GM12878 (cell line): ENCODE measurements around the gene JADE3. TPM values are rescaled to one million over a fixed set of nuclear protein-coding genes. Genes with fewer than 3 reads are reported as not detected.

Source experiments
- ATAC-seq: fragments of 200-7000 bp; cut with Tn5 transposase; 3 replicates; pipeline ENCODE4 v1.9.1; 2020; ENCODE audit warnings: mild to moderate bottlenecking, moderate library complexity
- BruUV-seq: library from RNA; stranded (reverse); fragments of 400-500 nt; replicated peaks from 2 replicates; lab custom pipeline; 2021; lab: Mats Ljungman, UMichigan
- CTCF ChIA-PET: fragments of 300-600 bp; sonication (Branson Sonifier 250); formaldehyde crosslinking; extraction: SDS; loops from one replicate; lab custom pipeline; 2021; ENCODE audit warnings: inconsistent platforms; lab: Yijun Ruan, JAX
- POLR2A ChIA-PET: fragments of 350-600 bp; formaldehyde crosslinking; extraction: SDS; loops from one replicate; lab custom pipeline; 2021; ENCODE audit warnings: inconsistent platforms; lab: Charles Lee
- RAD21 ChIA-PET: fragments of 300-600 bp; sonication (Branson Sonifier 250); formaldehyde crosslinking; loops from one replicate; lab custom pipeline; 2023; ENCODE audit warnings: antibody characterized with exemption; ENCODE audit not compliant: unreplicated experiment; lab: Charles Lee
- SMC1A ChIA-PET: fragments of 300-600 bp; sonication (Branson Sonifier 250); formaldehyde crosslinking; loops from one replicate; lab custom pipeline; 2023; ENCODE audit not compliant: unreplicated experiment, uncharacterized antibody; lab: Charles Lee
- DNase-seq: peaks from one replicate; pipeline ENCODE4 v3.0.0-alpha.2; 2011; ENCODE audit warnings: low read depth, low spot score
- FAIRE-seq: peaks from 3 replicates; lab custom pipeline; 2011; peaks lifted over from hg19 to GRCh38; lab: Jason Lieb, UNC
- H2AFZ ChIP-seq: 2 replicates; pipeline ENCODE4 v1.6.0; 2011; ENCODE audit warnings: low read depth, low read length, control low read depth; ENCODE audit not compliant: control insufficient read depth
- H3K27ac ChIP-seq: 2 replicates; pipeline ENCODE4 v1.5.1; 2011; ENCODE audit warnings: control low read depth; ENCODE audit not compliant: control insufficient read depth, insufficient read depth
- H3K27me3 ChIP-seq, 2 experiments: replicated peaks in 1 of 2; 2 replicates each; pipeline versions ENCODE4 v1.6.0 to v1.6.1; 2011; ENCODE audit warnings: low read length in 1 of 2; ENCODE audit not compliant: control insufficient read depth in 2 of 2, insufficient read depth in 2 of 2
- H3K36me3 ChIP-seq, 2 experiments: 2 replicates each; pipeline ENCODE4 v1.5.1; 2011; ENCODE audit warnings: low read length in 1 of 2; ENCODE audit not compliant: control insufficient read depth in 2 of 2, insufficient read depth in 2 of 2
- H3K4me1 ChIP-seq: 2 replicates; pipeline ENCODE4 v1.6.1; 2011; ENCODE audit warnings: mild to moderate bottlenecking, low read length, moderate library complexity, mixed read lengths; ENCODE audit not compliant: control insufficient read depth, insufficient read depth
- H3K4me2 ChIP-seq: 2 replicates; pipeline ENCODE4 v1.6.0; 2011; ENCODE audit warnings: control low read depth; ENCODE audit not compliant: control insufficient read depth, insufficient read depth
- H3K4me3 ChIP-seq: fragments of 200-600 bp; sonication (generic); 2 replicates; pipeline ENCODE4 v1.5.1; 2016
- H3K79me2 ChIP-seq: 2 replicates; pipeline ENCODE4 v1.6.0; 2011; ENCODE audit warnings: low read length; ENCODE audit not compliant: control insufficient read depth, insufficient read depth
- H3K9ac ChIP-seq: 2 replicates; pipeline ENCODE4 v1.8.0; 2011; ENCODE audit warnings: low read length, control low read depth, mixed read lengths; ENCODE audit not compliant: control insufficient read depth, insufficient read depth
- H3K9me3 ChIP-seq: replicated peaks from 3 replicates; pipeline ENCODE4 v1.5.1; 2011; ENCODE audit warnings: mild to moderate bottlenecking, low read length; ENCODE audit not compliant: control insufficient read depth, insufficient read depth
- H4K20me1 ChIP-seq: 2 replicates; pipeline ENCODE4 v1.6.0; 2011; ENCODE audit not compliant: control insufficient read depth, insufficient read depth
- ATF3 ChIP-seq: IDR thresholded peaks from 2 replicates; pipeline ENCODE4 v1.6.1; 2011; ENCODE audit warnings: low read depth, mild to moderate bottlenecking, low read length, moderate library complexity, borderline replicate concordance; ENCODE audit errors: extremely low read depth
- CBX5 ChIP-seq: sonication (generic); IDR thresholded peaks from 2 replicates; pipeline ENCODE4 v1.6.1; 2016; ENCODE audit warnings: low read depth, moderate library complexity, mild to moderate bottlenecking, inconsistent platforms
- DPF2 ChIP-seq: fragments of 450-650 bp; IDR thresholded peaks from 2 replicates; pipeline ENCODE4 v1.6.1; 2017; ENCODE audit warnings: mild to moderate bottlenecking
- EGR1 ChIP-seq, 2 experiments: IDR thresholded peaks; 1 replicate in 1 of 2; 2 replicates in 1 of 2; pipeline ENCODE4 v1.6.1; 2011 to 2012; ENCODE audit warnings: low read depth in 2 of 2, low read length in 2 of 2, borderline replicate concordance in 1 of 2, mild to moderate bottlenecking in 1 of 2, moderate library complexity in 1 of 2
- EP300 ChIP-seq, 2 experiments: fragments of 150-350 bp in 1 of 2; IDR thresholded peaks; 2 replicates each; pipeline ENCODE4 v1.6.1; 2011 to 2012; ENCODE audit warnings: low read depth in 2 of 2, low read length in 2 of 2, borderline replicate concordance in 1 of 2, improper control_type of control experiment in 1 of 2, inconsistent platforms in 1 of 2; ENCODE audit not compliant: control insufficient read depth in 1 of 2
- GABPA ChIP-seq: IDR thresholded peaks from 2 replicates; pipeline ENCODE4 v1.6.1; 2014; ENCODE audit warnings: antibody characterized with exemption, low read depth, mild to moderate bottlenecking, inconsistent platforms
- IKZF2 ChIP-seq, 2 experiments: fragments of 450-650 bp; IDR thresholded peaks; 2 replicates each; pipeline ENCODE4 v1.6.1; 2017; ENCODE audit warnings: mild to moderate bottlenecking in 2 of 2, moderate library complexity in 2 of 2
- IRF3 ChIP-seq: fragments of 450-650 bp; IDR thresholded peaks from 2 replicates; pipeline ENCODE4 v1.6.1; 2014; ENCODE audit warnings: mild to moderate bottlenecking
- MTA2 ChIP-seq: fragments of 450-650 bp; IDR thresholded peaks from 2 replicates; pipeline ENCODE4 v1.6.1; 2016; ENCODE audit warnings: low read depth, mild to moderate bottlenecking, moderate library complexity
- PML ChIP-seq: IDR thresholded peaks from 2 replicates; pipeline ENCODE4 v1.6.1; 2012; ENCODE audit warnings: low read length, inconsistent platforms
- RB1 ChIP-seq: fragments of 450-650 bp; formaldehyde crosslinking; IDR thresholded peaks from 2 replicates; pipeline ENCODE4 v1.6.1; 2017; ENCODE audit warnings: mild to moderate bottlenecking, borderline replicate concordance
- RBBP5 ChIP-seq: fragments of 200-600 bp; sonication (generic); conservative IDR thresholded peaks from 2 replicates; pipeline ENCODE4 v1.6.1; 2016
- RELA ChIP-seq: fragments of 450-650 bp; IDR thresholded peaks from 2 replicates; pipeline ENCODE4 v1.8.0; 2014; ENCODE audit warnings: borderline replicate concordance; ENCODE audit not compliant: partially characterized antibody
- RFX5 ChIP-seq: IDR thresholded peaks from 2 replicates; pipeline ENCODE4 v1.6.1; 2011; ENCODE audit warnings: low read depth, low read length, improper control_type of control experiment
- SIN3A ChIP-seq: IDR thresholded peaks from 2 replicates; pipeline ENCODE4 v1.6.1; 2012; ENCODE audit warnings: low read depth, low read length, improper control_type of control experiment
- ZNF24 ChIP-seq: fragments of 450-650 bp; IDR thresholded peaks from 2 replicates; pipeline ENCODE4 v1.6.1; 2017; ENCODE audit warnings: antibody characterized with exemption, mild to moderate bottlenecking
- ZNF622 ChIP-seq: fragments of 450-650 bp; IDR thresholded peaks from 2 replicates; pipeline ENCODE4 v1.6.1; 2017; ENCODE audit warnings: mild to moderate bottlenecking, inconsistent platforms
- WGBS: methylation state at CpG from one replicate; pipeline ENCODE4 v1.1.6; 2016; ENCODE audit warnings: low lambda C conversion rate; ENCODE audit not compliant: insufficient replicate concordance, insufficient coverage; ENCODE audit errors: missing lambda C conversion rate; 5-methylcytosine and 5-hydroxymethylcytosine counted together
- in situ Hi-C: fragments of 300-500 bp; cut with MboI; formaldehyde crosslinking; loops from 9 replicates; pipeline ENCODE4 v1.14.3; 2018; ENCODE audit warnings: mixed read lengths
- intact Hi-C: fragments of 100-400 bp; cut with micrococcal nuclease; formaldehyde crosslinking; loops from one replicate; pipeline ENCODE4 v1.14.2; 2022; ENCODE audit not compliant: unreplicated experiment
- polyA plus RNA-seq, 11 experiments: library from polyadenylated mRNA; depleted of rRNA in 4 of 11; unstranded in 6 of 11; stranded (reverse) in 5 of 11; fragments of >200 nt; fragmentation: Nextera tagmentation in 4 of 11; fragmentation: Illumina TruSeq in 1 of 11; extraction: Ambion mirVana in 4 of 11; extraction: Trizol in 1 of 11; gene quantifications; 1 replicate in 1 of 11; 2 replicates in 10 of 11; pipeline versions ENCODE4 v1.2.1 to v1.2.3, GENCODE V29; 2011 to 2016; ENCODE audit warnings: inconsistent platforms in 2 of 11, missing spikeins in 2 of 11, low read depth in 1 of 11
- total RNA-seq, 4 experiments: library from RNA; depleted of rRNA in 3 of 4; stranded (reverse); fragments of >200 nt in 3 of 4; fragmentation: Illumina TruSeq in 1 of 4; extraction: Trizol in 1 of 4; gene quantifications; 2 replicates each; pipeline versions ENCODE4 v1.2.1 to v1.2.3, GENCODE V29; 2013 to 2021
- TF ChIP-seq, protein P1 (sequence below): fragments of 450-650 bp; IDR thresholded peaks from 2 replicates; pipeline ENCODE4 v1.6.1; 2018; ENCODE audit warnings: borderline replicate concordance, mild to moderate bottlenecking; ENCODE audit not compliant: partially characterized antibody

JADE3 gene
- total and polyA plus RNA-seq, 10 of the 15 experiments (the other 5 are each of a cell fraction or from before 2014, with no cell fraction given): 0.06 to 13.0 (median 0.65) TPM

DNA sequence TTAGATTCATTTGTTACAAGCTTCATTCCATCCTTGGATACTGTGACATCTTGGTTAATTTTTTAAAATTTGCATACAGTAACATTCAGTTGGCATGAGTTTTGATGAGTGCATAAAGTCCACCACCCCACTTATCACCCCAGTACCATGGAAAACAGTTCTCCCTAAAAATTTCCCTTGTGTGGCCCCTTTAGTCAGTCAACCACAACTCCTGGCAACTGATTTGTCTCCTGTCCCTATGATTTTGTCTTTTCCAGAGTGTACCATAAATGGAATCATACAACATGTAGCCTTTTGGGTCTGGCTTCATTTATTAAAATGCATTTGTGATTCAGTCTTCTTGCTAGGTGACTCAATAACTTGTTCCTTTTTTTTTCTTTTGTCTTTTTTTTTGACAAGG lies 45.5 kb upstream of the JADE3 start (continued):
- TF ChIP-seq, protein P1, sequence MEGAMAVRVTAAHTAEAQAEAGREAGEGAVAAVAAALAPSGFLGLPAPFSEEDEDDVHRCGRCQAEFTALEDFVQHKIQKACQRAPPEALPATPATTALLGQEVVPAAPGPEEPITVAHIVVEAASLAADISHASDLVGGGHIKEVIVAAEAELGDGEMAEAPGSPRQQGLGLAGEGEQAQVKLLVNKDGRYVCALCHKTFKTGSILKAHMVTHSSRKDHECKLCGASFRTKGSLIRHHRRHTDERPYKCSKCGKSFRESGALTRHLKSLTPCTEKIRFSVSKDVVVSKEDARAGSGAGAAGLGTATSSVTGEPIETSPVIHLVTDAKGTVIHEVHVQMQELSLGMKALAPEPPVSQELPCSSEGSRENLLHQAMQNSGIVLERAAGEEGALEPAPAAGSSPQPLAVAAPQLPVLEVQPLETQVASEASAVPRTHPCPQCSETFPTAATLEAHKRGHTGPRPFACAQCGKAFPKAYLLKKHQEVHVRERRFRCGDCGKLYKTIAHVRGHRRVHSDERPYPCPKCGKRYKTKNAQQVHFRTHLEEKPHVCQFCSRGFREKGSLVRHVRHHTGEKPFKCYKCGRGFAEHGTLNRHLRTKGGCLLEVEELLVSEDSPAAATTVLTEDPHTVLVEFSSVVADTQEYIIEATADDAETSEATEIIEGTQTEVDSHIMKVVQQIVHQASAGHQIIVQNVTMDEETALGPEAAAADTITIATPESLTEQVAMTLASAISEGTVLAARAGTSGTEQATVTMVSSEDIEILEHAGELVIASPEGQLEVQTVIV: no peak
- TF ChIP-seq ATF3 (no peak), RBBP5 (no peak), IRF3 (no peak)
- TF ChIP-seq, all 136 proteins: peak for 0

DNA sequence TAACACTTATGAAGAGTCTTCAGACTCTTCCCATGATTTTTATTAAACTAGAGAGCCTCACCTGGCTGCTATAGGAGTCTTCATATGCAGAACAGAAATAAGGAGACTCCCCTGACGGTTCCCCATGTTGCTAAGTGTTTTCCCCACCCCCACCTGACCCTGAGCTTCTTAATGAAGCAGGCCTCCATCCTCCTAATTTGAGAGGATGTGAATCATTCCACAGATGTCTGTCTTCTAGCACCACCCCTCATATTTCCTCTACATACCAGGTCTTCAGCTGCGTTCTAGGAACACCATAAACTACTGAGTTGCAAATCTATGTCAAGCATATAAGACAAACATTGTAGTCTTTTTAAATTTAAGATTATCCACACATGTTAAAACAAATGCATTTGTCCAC lies 38.5 kb upstream of the JADE3 start:
- Histone ChIP-seq H3K79me2 (no peaks in the 10 kb centered on the region), H3K27me3 (no peaks in the 10 kb centered on the region), H2AFZ (no peak overlapping the region), H3K36me3 (no peaks in the 10 kb centered on the region), H4K20me1 (no peaks in the 10 kb centered on the region), H3K9ac (no peak overlapping the region), H3K4me1 (no peaks in the 10 kb centered on the region), H3K4me3 (no peak overlapping the region), H3K4me2 (no peak overlapping the region), H3K9me3 (no peaks in the 10 kb centered on the region), H3K27ac (no peak overlapping the region)
- ChIA-PET SMC1A (no interaction called here), CTCF (no interaction called here), RAD21 (no interaction called here), POLR2A (interaction anchor here (0.6 kb wide), 1 partner anchor 8 kb away, joined by 5 read pairs; no protein-coding TSS in a partner anchor)
- 51% methylated on average over 2 of the region's 2 CpGs for WGBS
- ATAC-seq (no peak), FAIRE-seq (no peak), DNase-seq (no peak)
- in situ Hi-C loops (no loop called here), intact Hi-C loops (no loop called here)
- TF ChIP-seq EGR1 (IDR thresholded peaks at IDR 0.05; ENCODE audit: borderline replicate concordance in 1 of 2, low read depth in 2 of 2, low read length in 2 of 2) (no peak), EP300 (IDR thresholded peaks at IDR 0.05; ENCODE audit: borderline replicate concordance in 1 of 2, control insufficient read depth in 1 of 2, low read depth in 2 of 2, low read length in 2 of 2) (no peak), ZNF24 (no peak), ZNF622 (no peak), RFX5 (no peak), IKZF2 (IDR thresholded peaks at IDR 0.05) (no peak), RB1 (no peak), CBX5 (no peak), PML (no peak), MTA2 (no peak), RELA (no peak), GABPA (no peak), SIN3A (no peak), DPF2 (no peak)
- BruUV-seq: no TSS peak
